ENCODE data around the gene DDX54. TPM values are rescaled to one million over a fixed set of nuclear protein-coding genes. Genes with fewer than 3 reads are reported as not detected.

The DDX54 gene
- total and polyA plus RNA-seq, 8 donors, result 42.0 to 73.6 (median 60.8) TPM

DNA sequence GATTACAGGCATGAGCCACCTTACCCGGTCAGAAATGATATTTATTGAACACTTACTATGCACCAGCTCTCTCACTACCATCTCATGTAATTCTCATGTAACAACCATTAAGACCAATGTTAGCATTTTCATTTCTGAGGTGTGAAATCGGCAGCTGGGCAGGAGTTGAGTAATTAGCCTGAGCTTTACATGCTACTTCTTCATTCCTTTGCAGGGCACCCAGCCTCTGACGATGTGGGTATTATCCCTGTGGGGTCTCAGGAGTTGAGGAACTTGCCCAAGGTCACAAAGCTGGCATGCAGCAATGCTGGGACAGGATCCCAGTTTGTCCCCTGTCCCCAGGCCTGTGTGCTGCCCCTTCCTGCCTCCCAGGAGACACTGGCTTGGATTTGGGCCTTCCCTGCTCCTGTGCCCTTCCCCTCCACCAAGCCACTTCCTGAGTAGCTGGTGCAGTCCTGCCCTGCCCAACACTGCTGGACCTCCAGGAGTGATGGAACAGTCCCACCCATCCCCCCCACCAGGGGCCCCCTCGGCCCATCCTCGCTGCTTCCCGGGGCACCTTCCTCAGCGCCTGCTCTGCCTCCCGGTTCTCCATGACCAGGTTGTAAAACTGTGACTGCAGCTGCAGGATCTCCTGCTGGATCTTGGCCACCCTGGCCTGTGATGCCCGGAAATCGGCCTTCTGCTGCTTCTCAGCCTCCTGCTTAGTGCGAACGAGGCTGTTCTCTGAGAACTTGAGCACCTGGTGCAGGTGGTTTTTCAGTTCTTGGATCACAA, 14.9 kb upstream of the DDX54 start:
- TF ChIP-seq, protein P1, sequence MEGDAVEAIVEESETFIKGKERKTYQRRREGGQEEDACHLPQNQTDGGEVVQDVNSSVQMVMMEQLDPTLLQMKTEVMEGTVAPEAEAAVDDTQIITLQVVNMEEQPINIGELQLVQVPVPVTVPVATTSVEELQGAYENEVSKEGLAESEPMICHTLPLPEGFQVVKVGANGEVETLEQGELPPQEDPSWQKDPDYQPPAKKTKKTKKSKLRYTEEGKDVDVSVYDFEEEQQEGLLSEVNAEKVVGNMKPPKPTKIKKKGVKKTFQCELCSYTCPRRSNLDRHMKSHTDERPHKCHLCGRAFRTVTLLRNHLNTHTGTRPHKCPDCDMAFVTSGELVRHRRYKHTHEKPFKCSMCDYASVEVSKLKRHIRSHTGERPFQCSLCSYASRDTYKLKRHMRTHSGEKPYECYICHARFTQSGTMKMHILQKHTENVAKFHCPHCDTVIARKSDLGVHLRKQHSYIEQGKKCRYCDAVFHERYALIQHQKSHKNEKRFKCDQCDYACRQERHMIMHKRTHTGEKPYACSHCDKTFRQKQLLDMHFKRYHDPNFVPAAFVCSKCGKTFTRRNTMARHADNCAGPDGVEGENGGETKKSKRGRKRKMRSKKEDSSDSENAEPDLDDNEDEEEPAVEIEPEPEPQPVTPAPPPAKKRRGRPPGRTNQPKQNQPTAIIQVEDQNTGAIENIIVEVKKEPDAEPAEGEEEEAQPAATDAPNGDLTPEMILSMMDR (IDR thresholded peaks at IDR 0.05), result no peak

DNA sequence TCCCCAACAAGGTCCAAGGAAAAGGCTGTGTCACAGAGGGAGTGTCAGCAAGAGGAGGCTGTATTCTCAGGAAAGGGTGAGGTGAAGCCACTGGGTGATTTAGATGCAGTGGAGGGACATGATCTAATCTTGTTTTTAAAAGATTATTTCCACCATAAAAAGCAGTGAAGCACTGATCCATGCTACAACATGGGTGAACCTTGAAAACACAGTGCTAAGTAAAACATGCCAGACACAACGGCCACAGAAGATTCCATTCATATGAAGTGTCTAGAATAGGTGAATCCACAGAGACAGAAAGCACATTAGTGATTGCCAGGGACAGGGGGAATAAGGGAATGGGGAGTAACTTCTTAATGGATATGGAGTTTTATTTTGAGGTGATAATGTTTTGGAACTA, 13.0 kb upstream of the DDX54 start:
- ATAC-seq (no peak), DNase-seq (no peak)
- no peaks in the 10 kb centered on the region for H3K27me3 ChIP-seq
- TF ChIP-seq, protein P1 (IDR thresholded peaks at IDR 0.05), result no peak
- H3K9me3 ChIP-seq, result no peaks in the 10 kb centered on the region
- no peak overlapping the region for H3K4me3 ChIP-seq
- peaks cover 0 to 23% of the 10 kb centered on the region in 2 donors for H3K4me1 ChIP-seq
- H3K27ac ChIP-seq, result no peak overlapping the region
- intact Hi-C loops (cut with DNase I), result loop anchor here in 1 of 2 donors (10.0 kb wide), 1 partner anchor 227 kb away; the partner anchor contains the start of gene SDSL
- no peaks in the 10 kb centered on the region for H3K36me3 ChIP-seq

More for the DNA sequence above, 14.9 kb upstream of the DDX54 start:
- no peak for ATAC-seq
- Histone ChIP-seq H3K9me3 (no peaks in the 10 kb centered on the region), H3K27ac (no peak overlapping the region), H3K4me1 (peaks cover 0 to 36% of the 10 kb centered on the region in 2 donors), H3K4me3 (no peak overlapping the region), H3K36me3 (no peaks in the 10 kb centered on the region), H3K27me3 (no peaks in the 10 kb centered on the region)
- intact Hi-C loops (cut with DNase I), result no loop called here
- no peak for DNase-seq

DNA sequence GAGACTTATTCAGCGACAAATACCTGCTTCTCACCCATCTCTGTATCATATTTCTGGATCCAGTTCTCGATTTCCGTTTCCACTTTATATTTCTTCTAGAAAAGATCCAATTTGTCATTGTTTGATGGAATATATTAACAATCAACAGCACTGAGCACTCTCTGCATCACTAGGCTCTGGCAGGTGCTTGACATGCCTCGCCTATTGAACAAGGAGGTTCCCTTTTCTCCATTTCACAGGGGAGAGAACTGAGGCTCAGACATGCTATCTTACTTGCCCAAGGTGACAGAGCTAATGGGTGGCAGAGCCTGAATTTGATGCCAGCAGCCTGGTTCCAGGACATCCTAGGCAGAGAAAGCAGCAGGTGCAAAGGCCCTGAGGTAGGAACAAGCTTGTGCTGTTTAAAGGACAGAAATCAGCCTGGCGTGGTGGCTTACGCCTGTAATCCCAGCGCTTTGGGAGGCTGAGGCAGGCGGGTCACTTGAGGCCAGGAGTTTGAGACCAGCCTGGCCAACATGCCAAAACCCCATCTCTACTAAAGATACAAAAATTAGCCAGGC, 12.3 kb upstream of the DDX54 start:
- Histone ChIP-seq H3K4me3 (no peak overlapping the region), H3K27ac (no peak overlapping the region), H3K36me3 (peaks cover 0 to 4% of the 10 kb centered on the region in 2 donors), H3K9me3 (no peaks in the 10 kb centered on the region), H3K27me3 (no peaks in the 10 kb centered on the region), H3K4me1 (peaks cover 0 to 27% of the 10 kb centered on the region in 2 donors)
- TF ChIP-seq, protein P1 (IDR thresholded peaks at IDR 0.05), result no peak
- no peak for DNase-seq
- intact Hi-C loops (cut with DNase I), result loop anchor here in 1 of 2 donors (10.0 kb wide), 1 partner anchor 227 kb away; the partner anchor contains the start of gene SDSL
- ATAC-seq, result no peak

DNA sequence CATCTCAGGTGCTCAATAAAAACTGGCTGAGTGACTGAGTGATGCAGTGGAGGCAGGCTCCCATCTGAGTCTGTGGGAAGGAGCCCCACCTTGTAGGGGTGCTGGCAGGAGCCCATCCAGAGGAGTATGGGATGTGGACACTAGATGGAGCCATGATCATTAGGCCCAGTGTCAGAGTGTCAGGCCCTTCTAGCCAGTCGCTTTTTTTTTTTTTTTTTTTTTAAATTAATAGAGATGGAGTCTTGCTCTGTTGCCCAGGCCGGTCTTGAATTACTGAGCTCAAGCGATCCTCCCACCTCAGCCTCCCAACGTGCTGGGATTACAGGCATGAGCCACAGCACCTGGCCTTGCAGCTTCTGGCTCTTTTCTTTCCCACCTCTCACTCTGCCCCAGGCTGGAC, 11.7 kb upstream of the DDX54 start:
- H3K27ac ChIP-seq, result no peak overlapping the region
- no peak overlapping the region for H3K4me3 ChIP-seq
- H3K36me3 ChIP-seq, result peaks cover 0 to 10% of the 10 kb centered on the region in 2 donors
- no peaks in the 10 kb centered on the region for H3K27me3 ChIP-seq
- intact Hi-C loops (cut with DNase I), result loop anchor here in 1 of 2 donors (10.0 kb wide), 1 partner anchor 228 kb away; the partner anchor contains the start of gene SDSL
- TF ChIP-seq, protein P1 (IDR thresholded peaks at IDR 0.05), result peak; percentile 59 to 75
- peak; percentile 91 for ATAC-seq
- H3K9me3 ChIP-seq, result no peaks in the 10 kb centered on the region
- peaks cover 0 to 27% of the 10 kb centered on the region in 2 donors for H3K4me1 ChIP-seq
- peak in 2 of 4 donors; percentile 65 to 68 for DNase-seq

DNA sequence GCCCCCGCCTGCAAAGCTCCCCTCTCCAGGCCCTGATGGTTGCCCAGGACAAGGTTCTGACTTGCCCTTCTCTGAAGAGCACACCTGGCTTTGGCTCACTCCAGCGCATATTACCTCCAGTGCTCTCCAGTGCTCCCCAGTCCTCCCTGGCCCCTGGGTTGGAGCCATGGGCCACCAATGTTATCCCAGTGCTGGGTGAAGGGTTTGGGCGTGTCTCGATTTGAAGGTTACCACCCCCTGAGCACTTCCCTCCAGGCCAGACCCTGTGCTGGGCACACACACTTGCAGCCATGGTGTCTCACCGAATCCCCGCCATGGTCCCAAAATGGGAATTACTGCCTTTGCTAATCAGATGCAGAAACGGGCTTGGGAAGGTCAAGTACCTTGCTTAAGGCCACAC, 11.3 kb upstream of the DDX54 start:
- DNase-seq, result no peak
- intact Hi-C loops (cut with DNase I), result loop anchor here in 1 of 2 donors (10.0 kb wide), 1 partner anchor 228 kb away; the partner anchor contains the start of gene SDSL
- no peak overlapping the region for H3K4me3 ChIP-seq

More for the DNA sequence above, 11.3 kb upstream of the DDX54 start:
- Histone ChIP-seq H3K9me3 (no peaks in the 10 kb centered on the region), H3K27ac (no peak overlapping the region), H3K36me3 (peaks cover 0 to 14% of the 10 kb centered on the region in 2 donors), H3K27me3 (no peaks in the 10 kb centered on the region), H3K4me1 (peaks cover 0 to 27% of the 10 kb centered on the region in 2 donors)
- TF ChIP-seq, protein P1 (IDR thresholded peaks at IDR 0.05), result no peak
- no peak for ATAC-seq
